GM23248 (cell line): ENCODE results near the gene NHLH2. TPM values are rescaled to one million over a fixed set of nuclear protein-coding genes. Genes with fewer than 3 reads are reported as not detected.

ENCODE experiments used
- DNase-seq: peaks from one replicate; pipeline ENCODE4 v3.0.0-alpha.2; 2015
- H2AFZ ChIP-seq: fragments of 200-600 bp; sonication (generic); 2 replicates; pipeline ENCODE4 v1.6.1; 2016; ENCODE audit warnings: antibody characterized with exemption
- H3F3A ChIP-seq: fragments of 200-600 bp; sonication (generic); 2 replicates; pipeline ENCODE4 v1.6.1; 2016; ENCODE audit warnings: mild to moderate bottlenecking, antibody characterized with exemption, mixed run types; ENCODE audit not compliant: insufficient read depth
- H3K27ac ChIP-seq: fragments of 200-600 bp; sonication (generic); 2 replicates; pipeline ENCODE4 v1.5.1; 2016; ENCODE audit warnings: mild to moderate bottlenecking
- H3K27me3 ChIP-seq: fragments of 200-600 bp; sonication (generic); replicated peaks from 2 replicates; pipeline ENCODE4 v1.6.1; 2016; ENCODE audit warnings: mild to moderate bottlenecking; ENCODE audit not compliant: insufficient read depth
- H3K36me3 ChIP-seq: fragments of 200-600 bp; sonication (generic); 2 replicates; pipeline ENCODE4 v1.6.1; 2016; ENCODE audit warnings: low read depth, mild to moderate bottlenecking
- H3K4me1 ChIP-seq: fragments of 200-600 bp; sonication (generic); 2 replicates; pipeline ENCODE4 v1.6.1; 2016; ENCODE audit warnings: mild to moderate bottlenecking; ENCODE audit not compliant: insufficient read depth
- H3K4me2 ChIP-seq: fragments of 200-600 bp; sonication (generic); one replicate; pipeline ENCODE4 v1.6.1; 2016; ENCODE audit warnings: mild to moderate bottlenecking; ENCODE audit not compliant: unreplicated experiment
- H3K4me3 ChIP-seq: fragments of 200-600 bp; sonication (generic); 2 replicates; pipeline ENCODE4 v1.5.1; 2016; ENCODE audit warnings: mild to moderate bottlenecking
- H3K79me2 ChIP-seq: fragments of 200-600 bp; sonication (generic); 2 replicates; pipeline ENCODE4 v1.6.1; 2016; ENCODE audit warnings: mild to moderate bottlenecking; ENCODE audit not compliant: insufficient read depth
- H3K9ac ChIP-seq: fragments of 200-600 bp; sonication (generic); 2 replicates; pipeline ENCODE4 v1.6.1; 2016; ENCODE audit warnings: mild to moderate bottlenecking
- H3K9me2 ChIP-seq: fragments of 200-600 bp; sonication (generic); 2 replicates; pipeline ENCODE4 v1.6.1; 2016; ENCODE audit warnings: mixed run types, mild to moderate bottlenecking, moderate library complexity; ENCODE audit not compliant: insufficient read depth
- H3K9me3 ChIP-seq: fragments of 200-600 bp; sonication (generic); one replicate; pipeline ENCODE4 v1.6.1; 2017; ENCODE audit warnings: low read depth
- H4K20me1 ChIP-seq: fragments of 200-600 bp; sonication (generic); 2 replicates; pipeline ENCODE4 v1.6.0; 2016; ENCODE audit not compliant: insufficient read depth
- EZH2 ChIP-seq: fragments of 200-600 bp; sonication (generic); IDR thresholded peaks from 2 replicates; pipeline ENCODE4 v1.6.1; 2018; ENCODE audit warnings: antibody characterized with exemption, mild to moderate bottlenecking; ENCODE audit not compliant: insufficient read depth, poor library complexity, severe bottlenecking
- EZH2phosphoT487 ChIP-seq: fragments of 200-600 bp; sonication (generic); IDR thresholded peaks from 2 replicates; pipeline ENCODE4 v1.6.1; 2018; ENCODE audit warnings: antibody characterized with exemption, moderate library complexity, mild to moderate bottlenecking, low read depth; ENCODE audit not compliant: insufficient read depth
- WGBS, 2 experiments: methylation state at CpG; one replicate each; pipeline ENCODE4 v1.1.6; 2015 to 2017; ENCODE audit warnings: low lambda C conversion rate in 2 of 2, low coverage in 1 of 2; ENCODE audit errors: missing lambda C conversion rate in 2 of 2; 5-methylcytosine and 5-hydroxymethylcytosine counted together
- in situ Hi-C: fragments of 300-500 bp; cut with MboI; formaldehyde crosslinking; loops from 2 replicates; pipeline ENCODE4 v1.15.0; 2020
- polyA plus RNA-seq: library from polyadenylated mRNA; unstranded; fragments of >200 nt; fragmentation: Nextera tagmentation; extraction: Ambion mirVana; gene quantifications from 2 replicates; pipeline ENCODE4 v1.2.1, GENCODE V29; 2016
- total RNA-seq: library from RNA; depleted of rRNA; stranded (reverse); fragments of >200 nt; shearing (Covaris generic); gene quantifications from 2 replicates; pipeline ENCODE4 v1.2.3, GENCODE V29; 2014

NHLH2 gene
- total and polyA plus RNA-seq, 2 experiments from 2014 or later = 0.08 TPM; not detected in 1

DNA sequence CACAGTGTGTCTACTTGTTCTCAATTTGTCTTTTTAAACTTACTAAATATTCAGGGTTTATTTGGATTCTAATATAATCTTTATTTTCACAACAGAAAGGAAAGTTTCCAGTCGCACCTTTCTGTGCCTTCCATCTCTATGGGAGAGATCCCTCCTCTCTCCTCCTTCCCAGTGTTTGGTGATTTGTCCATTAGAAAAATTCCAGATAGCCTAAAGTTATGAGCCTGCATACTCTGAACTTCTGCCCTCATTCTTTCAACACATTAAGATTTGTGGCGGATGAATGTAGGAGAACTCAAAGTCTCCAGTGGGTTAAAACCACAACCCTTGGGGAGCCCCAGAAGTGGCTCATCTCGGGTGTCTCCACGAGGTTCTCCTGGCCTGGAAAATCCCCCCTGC is 3.6 kb downstream of the NHLH2 start:
- in situ Hi-C loops = no loop called here
- Histone ChIP-seq H2AFZ (no peak overlapping the region), H3K9ac (no peak overlapping the region), H3K36me3 (no peaks in the 10 kb centered on the region), H3K79me2 (no peaks in the 10 kb centered on the region), H3K9me3 (no peaks in the 10 kb centered on the region), H3K27ac (no peak overlapping the region), H3K9me2 (no peaks in the 10 kb centered on the region), H3K4me1 (no peaks in the 10 kb centered on the region), H3K27me3 (peaks cover 67% of the 10 kb centered on the region), H4K20me1 (no peaks in the 10 kb centered on the region), H3K4me2 (no peak overlapping the region), H3F3A (no peaks in the 10 kb centered on the region), H3K4me3 (no peak overlapping the region)
- WGBS, 2 experiments = 41 to 53% methylated on average over 4 of the region's 4 CpGs
- TF ChIP-seq EZH2 (no peak), EZH2phosphoT487 (no peak; the same call in 1 of the 2 replicates)
- DNase-seq = no peak

- no peaks in the 10 kb centered on the region for H4K20me1 ChIP-seq
Measured at GRCh38 chr1:115833856-115834255, 7.1 kb downstream of the NHLH2 start.

DNA sequence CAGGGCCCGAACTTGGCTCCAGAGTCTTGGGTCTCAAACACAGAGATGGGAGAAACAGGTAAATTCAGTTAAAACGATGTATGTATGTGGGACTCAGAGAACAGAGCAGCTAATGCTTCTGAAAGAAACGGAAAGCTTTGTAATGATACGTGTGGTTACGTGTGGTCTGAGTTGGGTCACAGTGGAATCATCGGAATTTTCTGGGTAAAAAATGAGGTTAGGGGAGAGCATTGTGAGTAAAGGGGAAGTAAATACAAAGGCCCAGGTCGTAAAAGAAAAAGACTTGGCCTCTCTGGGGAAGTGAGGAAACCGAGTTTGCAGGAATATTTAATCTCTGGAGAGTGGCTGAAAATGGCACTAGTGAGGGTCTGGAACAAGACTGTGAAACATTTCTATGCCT is 8.3 kb downstream of the NHLH2 start:
- Histone ChIP-seq H3F3A (peaks cover 3% of the 10 kb centered on the region; the same call in 1 of the 2 replicates), H3K9me2 (no peaks in the 10 kb centered on the region), H3K9ac (no peak overlapping the region), H3K36me3 (no peaks in the 10 kb centered on the region), H3K9me3 (no peaks in the 10 kb centered on the region), H3K4me2 (no peak overlapping the region), H3K79me2 (no peaks in the 10 kb centered on the region), H4K20me1 (no peaks in the 10 kb centered on the region), H3K4me3 (no peak overlapping the region), H2AFZ (no peak overlapping the region), H3K4me1 (peaks cover 9% of the 10 kb centered on the region), H3K27ac (no peak overlapping the region), H3K27me3 (peaks cover 22% of the 10 kb centered on the region)
- in situ Hi-C loops = no loop called here
- no peak for TF ChIP-seq EZH2
- no peak for TF ChIP-seq EZH2phosphoT487
- WGBS, 2 experiments = 84 to 93% methylated on average over 8 of the region's 8 CpGs
- no peak for DNase-seq

More at GRCh38 chr1:115833856-115834255, 7.1 kb downstream of the NHLH2 start:
- no peak for DNase-seq
- no peaks in the 10 kb centered on the region for H3K9me3 ChIP-seq
- in situ Hi-C loops = no loop called here
- H3K79me2 ChIP-seq = no peaks in the 10 kb centered on the region
- peaks cover 3% of the 10 kb centered on the region; the same call in 1 of the 2 replicates for H3F3A ChIP-seq
- H3K4me2 ChIP-seq = no peak overlapping the region
- H3K36me3 ChIP-seq = no peaks in the 10 kb centered on the region
- peaks cover 34% of the 10 kb centered on the region for H3K27me3 ChIP-seq
- H2AFZ ChIP-seq = no peak overlapping the region
- H3K9me2 ChIP-seq = no peaks in the 10 kb centered on the region
- no peak for TF ChIP-seq EZH2phosphoT487
- no peak for TF ChIP-seq EZH2
- H3K27ac ChIP-seq = no peak overlapping the region
- H3K4me3 ChIP-seq = no peak overlapping the region
- no peak overlapping the region for H3K9ac ChIP-seq
- peaks cover 7% of the 10 kb centered on the region for H3K4me1 ChIP-seq
- 85 to 88% methylated on average over 5 of the region's 5 CpGs for WGBS, 2 experiments

- peaks cover 3% of the 10 kb centered on the region; the same call in 1 of the 2 replicates for H3F3A ChIP-seq
- no peaks in the 10 kb centered on the region for H3K9me2 ChIP-seq
- no peak overlapping the region for H3K9ac ChIP-seq
- no peak overlapping the region for H3K4me2 ChIP-seq
- H3K9me3 ChIP-seq = no peaks in the 10 kb centered on the region
- TF ChIP-seq EZH2 (no peak), EZH2phosphoT487 (no peak)
- no peak overlapping the region for H2AFZ ChIP-seq
- DNase-seq = no peak
- no peak overlapping the region for H3K27ac ChIP-seq
- H3K27me3 ChIP-seq = peaks cover 5% of the 10 kb centered on the region
- peaks cover 9% of the 10 kb centered on the region for H3K4me1 ChIP-seq
- H3K36me3 ChIP-seq = no peaks in the 10 kb centered on the region
- no peaks in the 10 kb centered on the region for H4K20me1 ChIP-seq
- no peak overlapping the region for H3K4me3 ChIP-seq
- in situ Hi-C loops = no loop called here
- no peaks in the 10 kb centered on the region for H3K79me2 ChIP-seq
- WGBS, 2 experiments = 93 to 97% methylated on average over 3 of the region's 3 CpGs
Measured at GRCh38 chr1:115830963-115831362, 10.0 kb downstream of the NHLH2 start.

DNA sequence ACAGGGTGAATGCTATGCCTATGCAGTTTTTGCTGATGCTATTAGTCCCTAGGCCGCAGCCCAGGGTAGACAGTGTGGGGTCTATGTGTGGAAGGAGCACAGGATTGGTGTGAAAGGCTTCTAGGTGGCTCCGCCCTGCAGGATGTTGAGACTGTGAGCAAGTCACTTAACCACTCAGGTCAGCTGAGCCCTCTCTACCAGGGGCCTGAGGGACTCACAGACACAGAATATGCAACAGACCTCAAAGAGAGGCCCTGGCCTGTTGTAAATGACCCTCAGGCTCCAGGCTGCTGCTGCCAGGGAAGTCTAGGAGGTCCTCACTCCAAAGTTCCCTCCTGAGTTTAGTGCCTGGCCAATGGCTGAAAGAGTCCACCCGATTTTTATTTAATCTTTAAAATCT is 11.0 kb downstream of the NHLH2 start:
- H2AFZ ChIP-seq = no peak overlapping the region
- DNase-seq = no peak
- WGBS, 2 experiments = 90 to 93% methylated on average over 3 of the region's 3 CpGs
- H3K9me3 ChIP-seq = no peaks in the 10 kb centered on the region
- no peaks in the 10 kb centered on the region for H3K36me3 ChIP-seq
- H3K4me3 ChIP-seq = no peak overlapping the region
- H3K79me2 ChIP-seq = no peaks in the 10 kb centered on the region
- H3K27me3 ChIP-seq = no peaks in the 10 kb centered on the region
- peaks cover 9% of the 10 kb centered on the region for H3K4me1 ChIP-seq
- no peak overlapping the region for H3K27ac ChIP-seq
- in situ Hi-C loops = no loop called here
- H3K4me2 ChIP-seq = no peak overlapping the region
- peaks cover 3% of the 10 kb centered on the region; the same call in 1 of the 2 replicates for H3F3A ChIP-seq
- H3K9me2 ChIP-seq = no peaks in the 10 kb centered on the region
- H4K20me1 ChIP-seq = no peaks in the 10 kb centered on the region
- TF ChIP-seq EZH2phosphoT487 = no peak
- no peak overlapping the region for H3K9ac ChIP-seq
